Glutamatergic neuron (in vitro differentiated cells): ENCODE measurements around the gene SLC2A10. TPM values are rescaled to one million over a fixed set of nuclear protein-coding genes. Genes with fewer than 3 reads are reported as not detected.
A peak's percentile ranks its signal among the peaks of the same experiment; 100 is the strongest.

Experiments
- DNase-seq: peaks from one replicate; pipeline ENCODE4 v3.0.0; 2022
- H3K27ac Mint-ChIP-seq: one replicate; pipeline ENCODE4 v1.8.0; 2020; ENCODE audit warnings: mild to moderate bottlenecking, mixed read lengths, inconsistent platforms; ENCODE audit not compliant: unreplicated experiment
- H3K27me3 Mint-ChIP-seq: one replicate; pipeline ENCODE4 v1.8.0; 2020; ENCODE audit warnings: mild to moderate bottlenecking, moderate library complexity, mixed read lengths, inconsistent platforms; ENCODE audit not compliant: unreplicated experiment
- H3K36me3 Mint-ChIP-seq: one replicate; pipeline ENCODE4 v1.8.0; 2020; ENCODE audit warnings: mild to moderate bottlenecking, mixed read lengths, inconsistent platforms; ENCODE audit not compliant: unreplicated experiment
- H3K4me1 Mint-ChIP-seq: one replicate; pipeline ENCODE4 v1.8.0; 2020; ENCODE audit warnings: mild to moderate bottlenecking, low read depth, mixed read lengths, inconsistent platforms; ENCODE audit not compliant: unreplicated experiment
- H3K4me3 Mint-ChIP-seq: one replicate; pipeline ENCODE4 v1.8.0; 2020; ENCODE audit warnings: mild to moderate bottlenecking, mixed read lengths, inconsistent platforms; ENCODE audit not compliant: unreplicated experiment
- H3K9me3 Mint-ChIP-seq: one replicate; pipeline ENCODE4 v1.8.0; 2020; ENCODE audit warnings: mild to moderate bottlenecking, moderate library complexity, mixed read lengths, inconsistent platforms; ENCODE audit not compliant: unreplicated experiment
- CTCF ChIP-seq: fragments of 200-600 bp; sonication (generic); IDR thresholded peaks from one replicate; pipeline ENCODE4 v1.5.0; 2021; ENCODE audit not compliant: partially characterized antibody, unreplicated experiment
- total RNA-seq: library from RNA; stranded (reverse); fragmentation: NEBNext Ultra II Directional; extraction: Animal tissue kit (Norgen Biotek cat#: 25700); gene quantifications from one replicate; pipeline ENCODE4 v1.2.1, GENCODE V29; 2021; ENCODE audit not compliant: unreplicated experiment

The SLC2A10 gene
- total RNA-seq, 1 donor from 2014 or later, result 0.37 TPM

DNA sequence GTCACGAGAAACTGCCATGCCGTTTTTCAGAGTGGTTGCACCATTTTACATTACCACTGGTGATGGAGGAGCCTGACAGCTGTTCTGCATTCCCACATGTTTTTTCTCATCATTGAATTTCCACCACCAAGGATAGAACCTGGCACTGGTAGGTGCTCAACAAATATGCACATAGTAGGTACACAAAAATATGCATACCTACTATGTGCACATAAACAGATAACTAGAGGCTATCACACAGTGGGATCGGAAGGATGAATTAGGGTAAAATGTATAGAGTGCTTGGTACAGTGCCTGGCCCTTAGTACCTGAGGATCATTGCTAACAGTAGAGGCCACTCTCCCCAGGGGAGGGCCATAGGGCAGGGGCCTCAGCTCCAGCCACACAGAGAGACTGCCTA is 47.0 kb downstream of the SLC2A10 start:
- TF ChIP-seq CTCF, result no peak
- Mint-ChIP-seq H3K4me3 (no peak overlapping the region), H3K4me1 (peaks cover 31% of the 10 kb centered on the region), H3K27ac (no peak overlapping the region), H3K36me3 (no peaks in the 10 kb centered on the region), H3K27me3 (peaks cover 6% of the 10 kb centered on the region), H3K9me3 (peaks cover 4% of the 10 kb centered on the region)
- no peak for DNase-seq

DNA sequence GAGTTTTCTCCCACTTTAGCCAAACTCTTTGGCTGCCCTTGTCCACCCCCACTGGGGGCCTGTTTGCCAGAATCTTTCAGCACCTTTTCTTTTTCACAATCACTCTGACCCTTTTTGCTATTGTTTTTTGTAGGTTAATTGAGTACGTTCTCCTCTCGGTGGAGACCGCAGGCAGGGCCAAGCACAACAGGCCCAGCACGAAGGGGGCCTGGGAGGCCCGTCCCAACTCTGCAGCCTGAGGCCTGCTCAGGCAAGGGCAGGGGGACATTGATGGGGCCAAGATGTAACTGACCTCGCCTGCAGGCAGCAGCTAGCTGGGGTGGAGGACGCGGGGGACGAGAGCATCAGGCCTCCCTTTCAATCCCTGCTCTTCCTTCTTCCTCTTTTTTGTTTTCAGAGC is 47.7 kb downstream of the SLC2A10 start:
- no peak for TF ChIP-seq CTCF
- no peak for DNase-seq
- Mint-ChIP-seq H3K4me3 (no peak overlapping the region), H3K27me3 (peaks cover 6% of the 10 kb centered on the region), H3K36me3 (no peaks in the 10 kb centered on the region), H3K27ac (no peak overlapping the region), H3K4me1 (peaks cover 31% of the 10 kb centered on the region), H3K9me3 (peaks cover 4% of the 10 kb centered on the region)

DNA sequence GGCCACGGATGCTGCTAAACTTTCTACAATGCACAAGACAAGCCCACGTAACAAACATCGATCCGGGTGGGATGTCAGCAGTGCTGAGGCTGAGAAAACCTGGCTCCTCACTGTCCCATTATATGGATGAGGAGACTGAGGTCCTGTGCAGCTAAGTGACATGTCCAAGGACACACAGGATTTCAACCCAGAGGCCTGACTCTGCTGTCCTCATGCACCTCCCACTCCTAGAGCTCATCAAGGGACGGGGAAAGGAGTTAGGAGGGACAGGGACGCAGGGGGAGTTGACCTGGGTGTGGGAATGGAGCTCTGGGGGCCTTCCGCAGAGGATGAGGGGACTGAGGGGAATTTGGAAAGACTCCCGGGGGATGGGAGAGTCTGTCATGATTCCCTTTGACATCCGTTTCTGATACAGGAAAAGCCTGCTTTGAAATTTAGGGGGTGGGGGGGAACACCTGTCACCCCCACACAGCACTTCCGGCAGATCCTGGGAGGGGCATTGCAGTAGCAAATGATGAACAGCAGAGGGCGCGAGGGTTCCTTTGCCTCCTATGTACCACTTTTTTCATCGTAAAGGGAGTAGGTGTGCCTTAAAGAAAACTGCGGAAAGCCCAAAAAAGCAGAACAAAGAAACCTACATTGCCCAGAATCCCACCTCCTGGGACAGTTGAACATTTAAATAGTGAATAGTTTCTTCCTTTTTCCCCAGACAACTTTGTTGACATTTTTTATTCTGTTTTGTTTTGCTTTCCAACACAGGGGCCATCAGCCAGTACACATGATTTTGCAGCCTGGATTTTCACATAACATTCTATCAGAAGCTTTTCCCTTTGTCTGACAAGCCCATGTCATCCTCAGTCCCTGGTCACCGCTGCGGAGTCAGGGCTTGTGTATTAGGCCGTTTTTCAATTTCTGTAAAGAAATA is 48.6 kb downstream of the SLC2A10 start:
- Mint-ChIP-seq H3K9me3 (peaks cover 4% of the 10 kb centered on the region), H3K4me1 (peaks cover 26% of the 10 kb centered on the region), H3K27ac (peak overlapping the region; percentile 30), H3K36me3 (no peaks in the 10 kb centered on the region), H3K4me3 (no peak overlapping the region), H3K27me3 (peaks cover 6% of the 10 kb centered on the region)
- peak; percentile 74 for DNase-seq
- peak; percentile 99 for TF ChIP-seq CTCF

DNA sequence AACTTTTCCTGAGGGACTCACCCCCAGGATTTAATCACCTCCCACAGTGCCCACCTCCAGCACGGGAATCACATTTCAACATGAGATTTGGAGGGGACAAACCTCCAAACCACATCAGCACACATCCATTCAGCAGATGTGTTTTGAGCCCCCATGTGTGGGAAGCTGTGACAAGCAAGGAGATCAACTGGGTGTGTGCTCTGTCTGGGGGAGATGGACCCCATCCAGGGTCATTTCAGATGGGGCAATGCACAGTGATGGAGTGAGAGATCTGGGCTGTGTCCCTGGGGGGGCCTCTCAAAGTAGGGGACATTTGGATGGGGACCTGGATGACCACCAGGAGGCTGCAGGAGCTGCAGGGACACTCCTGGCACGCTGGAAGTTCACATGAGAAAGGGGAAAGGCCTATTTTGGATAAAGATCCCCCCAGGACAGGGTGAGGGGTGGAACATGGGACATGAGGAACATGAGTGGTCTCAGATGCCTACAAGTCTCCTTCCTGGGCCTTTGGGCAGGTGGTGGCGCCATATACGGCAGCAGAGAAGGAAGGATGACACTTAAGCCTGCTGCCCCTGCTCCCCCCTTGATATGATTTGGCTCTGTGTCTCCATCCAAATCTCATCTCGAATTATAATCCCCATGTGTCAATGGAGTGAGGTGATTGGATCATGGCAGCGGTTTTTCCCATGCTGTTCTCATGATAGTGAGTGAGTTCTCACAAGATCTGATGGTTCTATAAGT is 49.6 kb downstream of the SLC2A10 start:
- Mint-ChIP-seq H3K9me3 (peaks cover 4% of the 10 kb centered on the region), H3K27ac (no peak overlapping the region), H3K4me3 (no peak overlapping the region), H3K4me1 (peaks cover 25% of the 10 kb centered on the region), H3K36me3 (no peaks in the 10 kb centered on the region), H3K27me3 (peaks cover 6% of the 10 kb centered on the region)
- TF ChIP-seq CTCF, result no peak
- no peak for DNase-seq
